Osteocyte (in vitro differentiated cells): Measurements from ENCODE around the gene SPATA32. TPM values are rescaled to one million over a fixed set of nuclear protein-coding genes. Genes with fewer than 3 reads are reported as not detected.

Source experiments
- DNase-seq: peaks from one replicate; pipeline ENCODE4 v3.0.0; 2021; ENCODE audit warnings: mixed read lengths; ENCODE audit not compliant: unreplicated experiment; ENCODE audit errors: extremely low spot score
- H3K27ac Mint-ChIP-seq: one replicate; pipeline ENCODE4 v1.8.0; 2021; ENCODE audit warnings: mild to moderate bottlenecking, mixed read lengths; ENCODE audit not compliant: unreplicated experiment
- H3K27me3 Mint-ChIP-seq: one replicate; pipeline ENCODE4 v1.8.0; 2021; ENCODE audit warnings: mixed read lengths; ENCODE audit not compliant: unreplicated experiment
- H3K36me3 Mint-ChIP-seq: one replicate; pipeline ENCODE4 v1.8.0; 2021; ENCODE audit warnings: mixed read lengths; ENCODE audit not compliant: unreplicated experiment
- H3K4me1 Mint-ChIP-seq: one replicate; pipeline ENCODE4 v1.8.0; 2021; ENCODE audit warnings: mixed read lengths; ENCODE audit not compliant: unreplicated experiment
- H3K4me3 Mint-ChIP-seq: one replicate; pipeline ENCODE4 v1.8.0; 2021; ENCODE audit warnings: mild to moderate bottlenecking, moderate library complexity, mixed read lengths; ENCODE audit not compliant: unreplicated experiment
- H3K9me3 Mint-ChIP-seq: one replicate; pipeline ENCODE4 v1.8.0; 2021; ENCODE audit warnings: mixed read lengths; ENCODE audit not compliant: unreplicated experiment
- long read RNA-seq: library from polyadenylated mRNA; unstranded; transcript quantifications from one replicate; pipeline ENCODE4 v2.0.0, GENCODE V29; 2021
- total RNA-seq: library from RNA; stranded (reverse); gene quantifications from 2 replicates; pipeline ENCODE4 v1.2.1, GENCODE V29; 2021
- TF ChIP-seq, protein P1 (sequence below): fragments of 200-600 bp; sonication (generic); IDR thresholded peaks from 2 replicates; pipeline ENCODE4 v1.5.0; 2021; ENCODE audit warnings: antibody characterized with exemption, mild to moderate bottlenecking, moderate library complexity

SPATA32 gene, protein sequence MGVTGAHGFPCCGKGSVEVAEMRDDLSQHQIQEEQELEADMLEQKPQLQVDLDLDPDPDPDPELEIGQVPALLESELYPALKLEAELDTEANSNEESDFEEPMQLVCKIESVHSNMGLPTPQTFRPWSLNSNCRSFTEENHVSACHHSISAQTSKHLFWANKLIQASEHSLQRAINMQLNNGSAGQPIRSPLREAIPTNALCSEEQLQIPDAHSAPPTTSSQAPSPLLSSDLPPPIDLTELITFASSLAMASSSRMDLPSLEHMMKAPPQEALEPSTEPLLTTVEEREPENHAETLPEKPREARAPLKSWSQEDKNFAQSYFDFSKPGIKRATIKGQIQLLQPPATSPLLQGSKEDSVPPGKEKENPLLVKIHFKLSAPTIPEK
- total RNA-seq = 0.18 TPM in 1 of 2 replicates, not detected in the other
- long read RNA-seq = 0 reads

DNA sequence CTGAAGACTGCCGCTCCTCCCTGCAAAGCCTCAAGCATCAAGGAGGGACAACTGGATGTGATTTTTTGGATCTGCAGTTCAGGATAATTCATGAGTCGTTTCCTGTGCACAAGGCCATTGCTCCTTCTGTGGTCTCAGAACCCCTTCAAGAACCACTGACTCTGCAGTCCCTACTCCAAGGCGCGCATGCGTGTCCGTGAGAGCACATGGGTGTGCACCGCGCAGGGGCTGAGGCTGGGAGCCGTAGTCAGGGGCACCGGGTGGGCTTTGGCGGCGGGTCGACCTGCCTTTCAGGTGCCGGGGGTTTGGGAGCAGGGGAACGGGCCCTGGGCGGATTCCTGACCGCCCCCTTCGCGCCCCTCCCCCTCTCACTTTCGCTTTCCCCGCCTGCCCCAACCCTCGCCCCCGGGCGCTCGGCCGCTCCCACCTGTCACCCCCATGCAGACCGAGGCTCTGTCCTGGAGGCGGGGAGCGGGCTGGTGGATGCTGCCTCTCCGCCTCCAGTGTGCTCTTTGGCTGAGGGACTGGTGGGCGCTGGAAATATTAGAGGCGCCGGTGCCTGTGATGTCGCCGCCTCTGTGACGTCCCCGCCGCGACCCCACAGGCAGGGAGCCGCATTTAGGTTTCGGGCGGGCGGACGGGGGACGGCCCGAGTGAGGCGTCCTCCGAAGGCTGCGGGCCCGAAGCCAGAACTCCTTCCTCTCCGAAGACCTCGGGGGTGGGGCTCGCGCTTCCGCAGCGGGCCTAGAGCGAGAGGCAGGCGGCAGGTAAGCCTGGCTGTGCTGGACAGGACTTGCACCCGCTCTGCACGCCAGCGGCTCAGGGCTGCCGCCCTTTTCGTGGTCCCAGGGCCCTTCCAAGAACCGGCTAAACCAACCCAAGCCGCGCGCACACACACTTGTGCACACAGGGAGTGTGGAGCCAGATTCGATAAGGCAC lies at the start of gene SPATA32:
Gene SPATA32 (minus strand): TSS at position 518 of the 939 bp plus-strand sequence. CDS start 78 bp downstream, at position 440.
- DNase-seq = no peak
- H3K36me3 Mint-ChIP-seq = peaks cover 17% of the 10 kb centered on the region
- peaks cover 7% of the 10 kb centered on the region for H3K4me1 Mint-ChIP-seq
- H3K4me3 Mint-ChIP-seq = no peak within 1 kb of the TSS
- no peaks in the 10 kb centered on the region for H3K9me3 Mint-ChIP-seq
- no peaks in the 10 kb centered on the region for H3K27me3 Mint-ChIP-seq
- TF ChIP-seq, protein P1, sequence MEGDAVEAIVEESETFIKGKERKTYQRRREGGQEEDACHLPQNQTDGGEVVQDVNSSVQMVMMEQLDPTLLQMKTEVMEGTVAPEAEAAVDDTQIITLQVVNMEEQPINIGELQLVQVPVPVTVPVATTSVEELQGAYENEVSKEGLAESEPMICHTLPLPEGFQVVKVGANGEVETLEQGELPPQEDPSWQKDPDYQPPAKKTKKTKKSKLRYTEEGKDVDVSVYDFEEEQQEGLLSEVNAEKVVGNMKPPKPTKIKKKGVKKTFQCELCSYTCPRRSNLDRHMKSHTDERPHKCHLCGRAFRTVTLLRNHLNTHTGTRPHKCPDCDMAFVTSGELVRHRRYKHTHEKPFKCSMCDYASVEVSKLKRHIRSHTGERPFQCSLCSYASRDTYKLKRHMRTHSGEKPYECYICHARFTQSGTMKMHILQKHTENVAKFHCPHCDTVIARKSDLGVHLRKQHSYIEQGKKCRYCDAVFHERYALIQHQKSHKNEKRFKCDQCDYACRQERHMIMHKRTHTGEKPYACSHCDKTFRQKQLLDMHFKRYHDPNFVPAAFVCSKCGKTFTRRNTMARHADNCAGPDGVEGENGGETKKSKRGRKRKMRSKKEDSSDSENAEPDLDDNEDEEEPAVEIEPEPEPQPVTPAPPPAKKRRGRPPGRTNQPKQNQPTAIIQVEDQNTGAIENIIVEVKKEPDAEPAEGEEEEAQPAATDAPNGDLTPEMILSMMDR = no peak
- H3K27ac Mint-ChIP-seq = no peak within 1 kb of the TSS

DNA sequence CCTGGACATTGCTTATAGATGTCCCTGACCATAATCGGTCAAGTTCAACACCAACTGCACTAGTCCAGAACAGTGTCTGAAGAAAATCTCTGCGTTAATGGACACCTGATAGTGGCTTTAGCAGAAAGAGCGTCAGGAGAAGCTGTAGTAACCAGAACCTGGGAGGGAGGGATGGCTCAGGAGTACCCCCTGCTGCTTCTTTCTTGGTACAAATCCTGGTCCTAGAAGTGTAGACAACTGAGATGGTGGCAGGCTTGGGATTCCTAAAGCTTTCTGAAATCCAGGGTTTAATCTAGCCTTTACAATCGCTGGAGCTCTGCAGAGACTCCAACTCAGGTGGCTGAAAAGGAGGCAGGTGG lies 49.5 kb upstream of the SPATA32 start:
- H3K4me3 Mint-ChIP-seq = no peak overlapping the region
- H3K36me3 Mint-ChIP-seq = peaks cover 11% of the 10 kb centered on the region
- DNase-seq = no peak
- peaks cover 74% of the 10 kb centered on the region for H3K4me1 Mint-ChIP-seq
- no peaks in the 10 kb centered on the region for H3K27me3 Mint-ChIP-seq
- TF ChIP-seq, protein P1 = no peak
- no peaks in the 10 kb centered on the region for H3K9me3 Mint-ChIP-seq
- peak overlapping the region; percentile 95 for H3K27ac Mint-ChIP-seq

DNA sequence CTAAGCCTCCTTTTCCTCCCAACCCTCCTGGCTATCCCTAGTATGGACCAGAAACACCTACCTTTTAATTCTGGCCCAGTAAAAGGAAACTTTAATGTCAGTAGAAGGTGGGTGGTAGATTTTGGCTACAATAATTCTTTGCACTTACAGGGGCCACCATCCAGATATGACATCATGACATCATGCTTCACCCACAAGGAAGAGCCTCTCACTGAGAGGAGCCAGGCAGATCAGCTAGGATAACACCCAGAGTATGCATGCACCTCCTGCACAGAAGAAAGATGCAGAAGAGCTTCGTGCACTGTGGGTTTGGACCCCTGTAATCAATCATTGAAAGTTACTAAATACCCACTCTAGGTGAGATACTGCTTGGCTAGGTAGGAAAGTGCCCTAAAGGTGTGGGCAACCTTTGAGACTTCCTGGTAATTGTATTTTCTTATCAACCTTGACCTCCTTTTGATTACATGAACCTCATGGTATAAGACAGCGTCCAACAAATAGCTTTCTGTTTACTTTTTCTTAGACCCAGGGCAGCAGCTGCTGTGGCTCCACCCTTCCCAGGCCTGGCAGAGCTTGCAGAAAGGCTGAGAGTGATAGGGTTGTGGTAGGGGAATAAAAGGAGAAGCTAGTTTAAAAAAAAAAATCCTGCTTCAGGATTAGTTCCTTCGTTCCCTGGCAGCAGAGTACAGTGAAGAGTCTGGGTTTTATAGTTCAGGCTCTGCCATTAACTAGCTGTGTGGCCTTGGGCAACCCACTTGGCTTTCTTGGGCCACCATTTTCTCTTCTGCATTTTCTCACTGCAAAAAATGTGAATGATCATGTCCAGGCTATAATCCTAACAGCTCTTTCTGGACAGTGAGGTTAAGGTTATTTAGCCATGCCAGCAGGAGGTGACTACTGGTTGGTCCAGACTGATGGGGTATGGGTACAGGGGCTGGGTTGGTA lies 48.8 kb upstream of the SPATA32 start:
- TF ChIP-seq, protein P1 = no peak
- H3K36me3 Mint-ChIP-seq = peaks cover 13% of the 10 kb centered on the region
- no peak for DNase-seq
- no peaks in the 10 kb centered on the region for H3K9me3 Mint-ChIP-seq
- no peaks in the 10 kb centered on the region for H3K27me3 Mint-ChIP-seq
- H3K4me3 Mint-ChIP-seq = no peak overlapping the region
- peak overlapping the region; percentile 95 for H3K27ac Mint-ChIP-seq
- peaks cover 77% of the 10 kb centered on the region for H3K4me1 Mint-ChIP-seq

DNA sequence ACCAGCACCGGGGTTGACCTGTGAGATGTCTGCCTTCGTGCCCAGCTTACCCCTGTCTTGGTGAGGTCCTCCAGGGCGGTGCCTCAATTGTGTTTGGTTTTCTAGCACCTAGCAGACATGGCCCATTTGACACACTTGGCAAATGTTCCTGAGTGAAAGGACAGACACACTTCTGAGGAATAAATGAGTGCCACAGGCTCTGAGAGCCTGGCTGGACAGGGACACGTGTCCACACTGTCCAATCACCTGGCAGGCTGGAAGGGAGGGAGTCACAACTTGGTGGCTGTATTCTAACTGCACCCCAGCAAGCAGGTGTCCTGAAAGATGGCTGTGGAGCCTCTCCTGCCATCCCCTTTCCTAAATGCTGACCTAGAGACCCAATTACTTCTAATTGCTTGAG lies 47.5 kb upstream of the SPATA32 start:
- no peak overlapping the region for H3K27ac Mint-ChIP-seq
- H3K9me3 Mint-ChIP-seq = no peaks in the 10 kb centered on the region
- peaks cover 13% of the 10 kb centered on the region for H3K36me3 Mint-ChIP-seq
- DNase-seq = no peak
- H3K4me1 Mint-ChIP-seq = peaks cover 71% of the 10 kb centered on the region
- H3K4me3 Mint-ChIP-seq = no peak overlapping the region
- H3K27me3 Mint-ChIP-seq = no peaks in the 10 kb centered on the region
- TF ChIP-seq, protein P1 = no peak
